ENCODE measurements around the gene C12orf60.

C12orf60 gene

DNA sequence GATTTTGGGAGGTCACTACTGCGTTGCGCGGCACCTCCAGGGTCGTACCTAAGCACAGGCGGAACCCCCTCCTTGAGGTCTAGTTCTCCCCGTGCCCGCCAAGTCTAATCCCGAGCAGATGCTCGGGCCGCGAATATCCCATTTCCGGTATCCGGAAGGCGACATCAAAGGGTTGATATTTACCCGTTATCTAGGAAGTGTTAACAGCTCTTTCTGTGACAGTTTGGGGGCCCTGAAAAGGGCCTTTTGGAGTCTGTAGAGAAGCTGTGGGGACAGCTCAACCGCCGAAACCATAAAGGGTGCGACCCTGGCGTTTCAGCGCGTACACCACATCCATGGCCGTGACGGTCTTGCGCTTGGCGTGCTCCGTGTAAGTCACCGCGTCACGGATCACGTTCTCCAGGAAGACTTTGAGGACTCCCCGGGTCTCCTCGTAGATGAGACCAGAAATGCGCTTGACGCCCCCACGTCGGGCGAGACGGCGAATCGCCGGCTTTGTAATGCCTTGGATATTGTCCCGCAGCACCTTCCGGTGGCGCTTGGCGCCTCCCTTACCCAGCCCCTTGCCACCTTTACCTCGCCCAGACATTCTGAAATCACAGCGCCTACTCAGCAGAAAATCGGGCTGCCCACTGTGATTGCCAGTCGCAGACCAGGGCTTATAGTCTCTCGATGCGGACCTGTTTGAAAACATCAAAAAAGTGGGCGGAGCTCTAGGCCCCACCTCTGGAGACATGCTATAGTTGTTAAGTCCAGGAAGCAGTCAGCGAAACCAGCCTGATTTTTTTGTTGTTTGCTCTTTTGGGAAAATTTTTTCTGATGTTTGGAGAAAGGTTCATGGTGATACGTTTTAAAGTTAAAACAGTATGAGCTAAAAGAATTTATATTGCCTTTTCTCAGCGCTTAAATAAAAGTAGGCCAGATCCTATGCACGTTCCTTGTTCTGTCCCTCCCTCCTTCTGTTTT, 32.7 kb upstream of the C12orf60 start:
- peak overlapping the region; percentile 94 for H3K27ac ChIP-seq (ENCODE audit: low read depth, low read length)
- H3K36me3 ChIP-seq (ENCODE audit: control insufficient read depth, insufficient read depth, low read length), result peaks cover 8% of the 10 kb centered on the region; the same call in 1 of the 2 replicates
- no peaks in the 10 kb centered on the region for H3K9me3 ChIP-seq (ENCODE audit: control insufficient read depth, insufficient read depth, low read length)
- peak overlapping the region; percentile 98 for H3K9ac ChIP-seq (ENCODE audit: low read depth, low read length)
- peaks cover 12% of the 10 kb centered on the region for H3K4me1 ChIP-seq (ENCODE audit: control insufficient read depth, insufficient read depth, low read length)
- peak overlapping the region; percentile 84 for H3K4me3 ChIP-seq (ENCODE audit: low read depth, low read length)
- 0 out of 2 replicates have a peak, but pooled peaks cover 4% of the 10 kb centered on the region for H3K27me3 ChIP-seq (ENCODE audit: control insufficient read depth, insufficient read depth, low read length)

DNA sequence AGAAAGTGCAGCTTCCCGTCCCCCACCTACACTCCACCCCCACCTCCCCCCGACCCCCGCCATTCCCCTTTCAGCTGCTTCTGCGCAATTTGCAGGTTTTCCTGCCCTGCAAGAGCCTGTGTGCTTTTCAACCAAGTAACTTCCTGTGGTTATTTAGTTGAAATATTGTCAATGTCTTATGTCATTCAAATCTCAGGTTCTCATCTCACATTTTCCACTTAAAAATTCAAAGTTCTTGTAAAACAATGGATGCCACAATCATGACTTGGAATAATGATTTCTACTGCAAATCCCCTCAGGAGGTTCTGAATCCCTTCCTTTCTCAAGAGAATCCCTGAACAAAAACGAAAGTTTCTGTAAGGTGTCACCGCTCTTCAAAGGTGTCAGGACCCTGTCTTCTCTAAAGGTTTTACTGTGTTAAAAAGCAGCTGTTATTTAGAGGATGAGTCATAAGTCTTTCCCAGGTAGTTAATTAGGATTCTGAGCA, 31.8 kb upstream of the C12orf60 start:
- H3K27ac ChIP-seq (ENCODE audit: low read depth, low read length), result peak overlapping the region; percentile 94
- peaks cover 8% of the 10 kb centered on the region; the same call in 1 of the 2 replicates for H3K36me3 ChIP-seq (ENCODE audit: control insufficient read depth, insufficient read depth, low read length)
- 0 out of 2 replicates have a peak, but pooled peaks cover 4% of the 10 kb centered on the region for H3K27me3 ChIP-seq (ENCODE audit: control insufficient read depth, insufficient read depth, low read length)
- H3K9me3 ChIP-seq (ENCODE audit: control insufficient read depth, insufficient read depth, low read length), result no peaks in the 10 kb centered on the region
- H3K4me3 ChIP-seq (ENCODE audit: low read depth, low read length), result peak overlapping the region; percentile 84
- H3K4me1 ChIP-seq (ENCODE audit: control insufficient read depth, insufficient read depth, low read length), result peaks cover 15% of the 10 kb centered on the region
- H3K9ac ChIP-seq (ENCODE audit: low read depth, low read length), result peak overlapping the region; percentile 98

DNA sequence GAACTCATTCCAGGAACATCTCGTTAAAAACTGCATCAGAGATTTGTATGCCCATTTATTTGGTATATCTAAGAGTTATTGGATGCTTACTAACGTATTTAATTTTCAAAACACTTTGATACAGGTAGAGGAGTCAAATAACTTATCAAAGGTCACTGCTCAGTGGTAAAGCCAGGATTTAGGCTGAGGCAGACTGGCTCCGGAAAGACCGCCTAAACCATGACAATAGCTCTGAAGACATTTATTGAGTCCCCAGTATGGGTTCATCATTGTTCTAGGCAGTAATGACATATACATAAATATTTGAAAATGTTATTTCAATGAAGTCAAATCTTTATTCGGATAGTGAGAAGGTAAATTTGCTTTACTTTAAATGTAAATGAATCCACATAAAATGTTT, 30.5 kb upstream of the C12orf60 start:
- Histone ChIP-seq H3K9ac (ENCODE audit: low read depth, low read length) (no peak overlapping the region), H3K9me3 (ENCODE audit: control insufficient read depth, insufficient read depth, low read length) (no peaks in the 10 kb centered on the region), H3K27ac (ENCODE audit: low read depth, low read length) (no peak overlapping the region), H3K4me3 (ENCODE audit: low read depth, low read length) (peak overlapping the region; percentile 88), H3K4me1 (ENCODE audit: control insufficient read depth, insufficient read depth, low read length) (peaks cover 24% of the 10 kb centered on the region), H3K27me3 (ENCODE audit: control insufficient read depth, insufficient read depth, low read length) (0 out of 2 replicates have a peak, but pooled peaks cover 4% of the 10 kb centered on the region), H3K36me3 (ENCODE audit: control insufficient read depth, insufficient read depth, low read length) (no peaks in the 10 kb centered on the region)

DNA sequence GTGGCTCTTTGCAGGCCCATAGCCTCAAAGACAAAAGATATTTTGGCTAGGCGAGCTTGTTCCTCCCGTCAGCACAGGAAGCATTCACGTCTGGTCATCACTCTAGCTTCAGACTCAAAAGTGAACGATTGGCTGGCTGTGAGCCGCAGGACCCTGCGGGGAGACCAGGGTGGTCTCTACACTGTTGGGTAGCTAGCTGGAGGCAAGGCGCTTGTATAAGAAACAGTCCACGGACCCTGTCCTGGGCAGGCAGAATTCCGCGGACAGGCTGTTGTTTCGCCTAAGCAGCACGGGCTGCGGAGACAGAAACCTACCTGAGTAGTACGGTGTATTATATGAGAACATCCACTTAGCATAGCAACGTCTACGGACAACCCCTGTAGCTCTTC, 29.8 kb upstream of the C12orf60 start:
- Histone ChIP-seq H3K27ac (ENCODE audit: low read depth, low read length) (peak overlapping the region; percentile 62), H3K4me3 (ENCODE audit: low read depth, low read length) (peak overlapping the region; percentile 88), H3K9me3 (ENCODE audit: control insufficient read depth, insufficient read depth, low read length) (no peaks in the 10 kb centered on the region), H3K4me1 (ENCODE audit: control insufficient read depth, insufficient read depth, low read length) (peaks cover 24% of the 10 kb centered on the region), H3K36me3 (ENCODE audit: control insufficient read depth, insufficient read depth, low read length) (no peaks in the 10 kb centered on the region), H3K9ac (ENCODE audit: low read depth, low read length) (peak overlapping the region; percentile 52), H3K27me3 (ENCODE audit: control insufficient read depth, insufficient read depth, low read length) (0 out of 2 replicates have a peak, but pooled peaks cover 4% of the 10 kb centered on the region)

DNA sequence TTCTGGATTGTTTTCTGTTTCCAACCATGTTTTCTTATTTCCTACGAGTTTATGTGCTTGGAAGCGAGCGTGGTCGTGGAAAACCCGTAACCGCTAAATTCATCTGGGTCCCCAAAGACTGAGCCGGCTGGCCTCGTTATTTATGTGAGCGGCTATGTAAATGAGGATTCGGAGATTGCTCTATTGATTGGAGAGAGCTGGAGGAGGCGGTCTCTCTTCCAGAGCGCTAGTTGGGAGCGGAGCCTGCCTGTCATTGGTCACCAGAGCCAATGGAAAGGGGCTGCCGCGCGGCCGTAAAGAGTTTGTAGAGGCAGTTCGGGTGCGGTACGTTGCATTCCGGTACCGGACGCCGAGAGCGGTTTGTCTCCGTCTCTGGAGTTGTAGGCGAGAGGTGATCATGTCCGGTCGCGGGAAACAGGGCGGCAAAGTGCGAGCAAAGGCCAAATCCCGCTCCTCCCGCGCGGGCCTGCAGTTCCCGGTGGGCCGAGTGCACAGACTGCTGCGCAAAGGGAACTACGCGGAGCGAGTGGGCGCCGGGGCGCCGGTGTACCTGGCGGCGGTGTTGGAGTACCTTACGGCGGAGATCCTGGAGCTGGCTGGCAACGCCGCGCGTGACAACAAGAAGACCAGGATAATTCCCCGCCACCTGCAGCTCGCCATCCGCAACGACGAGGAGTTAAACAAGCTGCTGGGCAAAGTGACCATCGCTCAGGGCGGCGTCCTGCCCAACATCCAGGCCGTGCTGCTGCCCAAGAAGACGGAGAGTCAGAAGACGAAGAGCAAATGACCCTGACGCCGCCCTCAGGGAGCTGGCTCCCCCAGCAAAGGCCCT, 29.2 kb upstream of the C12orf60 start:
- Histone ChIP-seq H3K27me3 (ENCODE audit: control insufficient read depth, insufficient read depth, low read length) (0 out of 2 replicates have a peak, but pooled peaks cover 4% of the 10 kb centered on the region), H3K9me3 (ENCODE audit: control insufficient read depth, insufficient read depth, low read length) (no peaks in the 10 kb centered on the region), H3K9ac (ENCODE audit: low read depth, low read length) (peak overlapping the region; percentile 67), H3K36me3 (ENCODE audit: control insufficient read depth, insufficient read depth, low read length) (no peaks in the 10 kb centered on the region), H3K27ac (ENCODE audit: low read depth, low read length) (peak overlapping the region; percentile 60), H3K4me1 (ENCODE audit: control insufficient read depth, insufficient read depth, low read length) (peaks cover 24% of the 10 kb centered on the region), H3K4me3 (ENCODE audit: low read depth, low read length) (peak overlapping the region; percentile 88)

DNA sequence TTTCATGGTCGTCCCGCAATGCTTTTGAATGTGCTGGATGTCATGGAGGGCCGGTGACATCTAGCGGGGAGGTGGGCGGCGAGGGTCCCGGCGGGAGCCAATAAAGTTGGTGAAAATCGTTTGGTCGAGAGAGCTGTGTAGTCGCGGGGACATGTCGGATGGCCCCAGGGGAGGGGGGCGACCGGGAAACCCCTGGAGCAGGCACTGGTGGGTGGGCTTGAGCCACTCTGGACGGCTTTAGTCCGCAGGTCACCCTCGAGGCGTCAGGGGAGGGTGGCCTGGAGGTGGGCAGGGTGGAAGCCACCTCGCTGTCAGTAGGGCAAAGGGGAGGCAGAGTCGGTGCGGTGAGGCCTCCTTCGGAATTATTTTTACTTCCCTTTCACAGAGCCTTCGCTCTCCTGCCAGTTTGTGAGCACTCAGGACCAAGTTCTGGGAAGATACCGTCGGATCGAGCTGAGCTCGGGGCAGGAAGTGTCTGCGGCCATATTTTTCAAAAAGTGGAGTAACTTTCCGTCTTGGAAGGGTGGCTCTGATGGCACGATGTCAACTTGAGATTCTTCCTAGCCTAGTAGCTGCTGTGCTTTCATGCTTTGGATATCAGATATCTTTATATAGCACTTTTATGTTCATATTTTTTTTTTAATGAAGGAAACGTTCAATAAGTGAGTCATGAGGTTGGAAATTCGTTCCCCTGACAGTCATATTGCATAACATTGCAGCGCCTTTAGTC, 28.4 kb upstream of the C12orf60 start:
- Histone ChIP-seq H3K27ac (ENCODE audit: low read depth, low read length) (no peak overlapping the region), H3K4me3 (ENCODE audit: low read depth, low read length) (peak overlapping the region; percentile 88), H3K36me3 (ENCODE audit: control insufficient read depth, insufficient read depth, low read length) (no peaks in the 10 kb centered on the region), H3K4me1 (ENCODE audit: control insufficient read depth, insufficient read depth, low read length) (peaks cover 24% of the 10 kb centered on the region), H3K27me3 (ENCODE audit: control insufficient read depth, insufficient read depth, low read length) (0 out of 2 replicates have a peak, but pooled peaks cover 4% of the 10 kb centered on the region), H3K9me3 (ENCODE audit: control insufficient read depth, insufficient read depth, low read length) (no peaks in the 10 kb centered on the region), H3K9ac (ENCODE audit: low read depth, low read length) (peak overlapping the region; percentile 67)

DNA sequence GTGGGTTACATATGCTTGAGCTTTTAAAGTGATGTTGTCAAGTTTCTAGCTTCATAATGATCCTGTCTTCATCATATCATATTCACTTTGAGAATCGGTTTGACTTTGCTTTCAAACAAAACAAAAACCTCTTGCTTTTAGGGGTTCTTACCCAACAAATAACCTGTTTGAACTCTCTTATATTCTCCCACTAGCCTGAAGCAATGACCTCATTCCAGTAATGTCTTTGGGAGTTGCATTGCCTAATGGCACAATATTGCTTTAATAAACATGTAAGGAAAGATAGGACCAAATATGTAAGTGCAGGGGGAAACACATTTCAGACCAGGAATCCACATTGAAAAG, 27.9 kb upstream of the C12orf60 start:
- H3K4me3 ChIP-seq (ENCODE audit: low read depth, low read length), result peak overlapping the region; percentile 88
- H3K27me3 ChIP-seq (ENCODE audit: control insufficient read depth, insufficient read depth, low read length), result 0 out of 2 replicates have a peak, but pooled peaks cover 4% of the 10 kb centered on the region
- no peaks in the 10 kb centered on the region for H3K9me3 ChIP-seq (ENCODE audit: control insufficient read depth, insufficient read depth, low read length)
- H3K4me1 ChIP-seq (ENCODE audit: control insufficient read depth, insufficient read depth, low read length), result peaks cover 24% of the 10 kb centered on the region
- no peak overlapping the region for H3K27ac ChIP-seq (ENCODE audit: low read depth, low read length)
- H3K36me3 ChIP-seq (ENCODE audit: control insufficient read depth, insufficient read depth, low read length), result no peaks in the 10 kb centered on the region
- H3K9ac ChIP-seq (ENCODE audit: low read depth, low read length), result no peak overlapping the region

DNA sequence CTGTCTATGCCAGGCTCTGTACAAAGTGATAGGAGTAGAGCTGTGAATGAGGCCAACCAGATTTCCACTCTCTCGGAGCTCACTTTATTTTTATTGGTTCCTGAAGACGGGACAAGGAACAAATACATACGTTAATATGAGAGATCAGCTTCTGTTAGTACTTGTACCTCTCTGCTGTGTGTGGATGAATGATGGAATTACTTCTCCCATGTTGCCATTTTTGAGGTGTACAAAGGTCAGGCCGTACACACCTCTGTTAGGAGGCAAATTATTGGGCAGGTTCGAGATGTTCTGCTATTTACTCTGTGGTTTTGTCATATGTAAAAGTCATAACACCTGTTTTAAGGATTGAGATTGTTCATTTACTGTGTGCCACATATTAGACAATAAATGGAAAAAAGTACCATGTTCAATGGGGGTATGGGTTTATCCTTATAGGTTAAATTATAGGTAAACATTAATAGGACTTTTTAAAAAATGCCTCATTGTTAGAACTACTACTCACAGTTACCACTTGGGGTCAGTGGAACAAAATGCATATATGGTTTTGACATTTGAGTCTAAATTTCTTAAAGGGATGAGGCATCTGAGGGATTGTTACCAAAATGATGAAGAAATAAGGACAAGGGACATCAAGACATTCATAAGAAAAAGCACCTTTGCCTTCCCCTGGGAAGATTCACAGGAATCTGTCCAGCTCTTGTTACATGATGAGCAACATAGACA, 27.1 kb upstream of the C12orf60 start:
- Histone ChIP-seq H3K27ac (ENCODE audit: low read depth, low read length) (no peak overlapping the region), H3K4me3 (ENCODE audit: low read depth, low read length) (0 out of 2 replicates have a peak overlapping the region, but pooled peaks have one; percentile 18), H3K9ac (ENCODE audit: low read depth, low read length) (no peak overlapping the region), H3K9me3 (ENCODE audit: control insufficient read depth, insufficient read depth, low read length) (no peaks in the 10 kb centered on the region), H3K36me3 (ENCODE audit: control insufficient read depth, insufficient read depth, low read length) (no peaks in the 10 kb centered on the region), H3K4me1 (ENCODE audit: control insufficient read depth, insufficient read depth, low read length) (peaks cover 24% of the 10 kb centered on the region), H3K27me3 (ENCODE audit: control insufficient read depth, insufficient read depth, low read length) (0 out of 2 replicates have a peak, but pooled peaks cover 4% of the 10 kb centered on the region)

DNA sequence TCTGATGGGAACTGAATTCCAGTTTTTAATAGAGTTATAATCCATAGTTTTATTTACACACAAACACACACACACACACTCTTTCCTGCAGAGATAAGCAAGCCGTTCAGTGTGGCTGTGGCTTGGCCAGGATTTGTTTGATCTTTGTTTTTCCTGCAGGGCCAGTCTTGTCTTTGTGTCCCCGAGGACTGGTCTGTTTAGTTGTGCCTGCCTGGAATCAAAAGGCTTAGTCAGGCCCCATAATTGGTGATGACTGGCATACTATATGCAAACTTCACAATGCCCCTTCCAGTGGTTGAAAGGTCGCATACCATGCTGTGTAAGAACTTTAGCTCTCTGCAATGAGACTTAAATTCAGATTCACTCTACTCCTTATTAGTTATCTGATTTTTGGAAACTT, 26.2 kb upstream of the C12orf60 start:
- Histone ChIP-seq H3K27ac (ENCODE audit: low read depth, low read length) (no peak overlapping the region), H3K27me3 (ENCODE audit: control insufficient read depth, insufficient read depth, low read length) (0 out of 2 replicates have a peak, but pooled peaks cover 4% of the 10 kb centered on the region), H3K4me3 (ENCODE audit: low read depth, low read length) (no peak overlapping the region), H3K4me1 (ENCODE audit: control insufficient read depth, insufficient read depth, low read length) (peaks cover 17% of the 10 kb centered on the region), H3K9me3 (ENCODE audit: control insufficient read depth, insufficient read depth, low read length) (no peaks in the 10 kb centered on the region), H3K9ac (ENCODE audit: low read depth, low read length) (no peak overlapping the region), H3K36me3 (ENCODE audit: control insufficient read depth, insufficient read depth, low read length) (no peaks in the 10 kb centered on the region)
